Body of pancreas (tissue), 4 donors: ENCODE measurements around the gene DKK3. TPM values are rescaled to one million over a fixed set of nuclear protein-coding genes. Genes with fewer than 3 reads are reported as not detected.

Source experiments
- ATAC-seq: fragments of 150-250 bp; one replicate; pipeline ENCODE4 v1.9.1; 2016
- DNase-seq, 4 donors: peaks; one replicate each; pipeline ENCODE4 v3.0.0-alpha.2; 2019
- H3K27ac ChIP-seq, 4 donors: fragments of 200-600 bp; sonication (generic); 1 replicate in 3 of 4; 2 replicates in 1 of 4; pipeline versions ENCODE4 v1.5.1 to v1.6.1; 2016 to 2019; ENCODE audit warnings: mild to moderate bottlenecking in 1 of 4, mixed read lengths in 1 of 4, moderate library complexity in 1 of 4
- H3K27me3 ChIP-seq, 2 donors: fragments of 200-600 bp; sonication (generic); one replicate each; pipeline ENCODE4 v1.6.0; 2016; ENCODE audit warnings: mild to moderate bottlenecking in 1 of 2
- H3K36me3 ChIP-seq, 2 donors: fragments of 200-600 bp; sonication (generic); replicated peaks in 1 of 2; 2 replicates each; pipeline ENCODE4 v1.5.1; 2016; ENCODE audit warnings: low read depth in 2 of 2; ENCODE audit not compliant: insufficient read depth in 1 of 2
- H3K4me1 ChIP-seq: fragments of 200-600 bp; sonication (generic); one replicate; pipeline ENCODE4 v1.6.0; 2016
- H3K4me3 ChIP-seq, 2 donors: fragments of 200-600 bp; sonication (generic); 1 replicate in 1 of 2; 2 replicates in 1 of 2; pipeline ENCODE4 v1.5.1; 2016 to 2019
- H3K9me3 ChIP-seq, 3 donors: fragments of 200-600 bp; sonication (generic); 1 replicate in 2 of 3; 2 replicates in 1 of 3; pipeline ENCODE4 v1.5.1; 2016
- CTCF ChIP-seq, 7 experiments: fragments of 450-650 bp in 4 of 7; fragments of 200-600 bp in 3 of 7; sonication (generic) in 3 of 7; IDR thresholded peaks; one replicate each; pipeline ENCODE4 v1.5.1; 2016 to 2019; ENCODE audit warnings: antibody characterized with exemption in 7 of 7
- POLR2A ChIP-seq, 3 donors: fragments of 450-650 bp; IDR thresholded peaks; one replicate each; pipeline ENCODE4 v1.6.1; 2016; ENCODE audit warnings: antibody characterized with exemption in 3 of 3, mild to moderate bottlenecking in 2 of 3
- WGBS, 2 donors: methylation state at CpG; one replicate each; pipeline ENCODE4 v1.1.5; 2017; 5-methylcytosine and 5-hydroxymethylcytosine counted together
- intact Hi-C: fragments of 100-400 bp; cut with DNase I; formaldehyde crosslinking; loops from one replicate; pipeline ENCODE4 v1.15.1; 2023
- total RNA-seq, 2 donors: library from RNA; depleted of rRNA; stranded (reverse); fragments of >200 nt; gene quantifications; one replicate each; pipeline ENCODE4 v1.1.0, GENCODE V29; 2016

The DKK3 gene
- total RNA-seq, 2 donors from 2014 or later = 14.5 to 25.9 TPM

GRCh38 chr11:11959601-11960000 is 48.8 kb downstream of the DKK3 start:
- Histone ChIP-seq H3K27me3 (no peaks in the 10 kb centered on the region), H3K9me3 (no peaks in the 10 kb centered on the region), H3K4me3 (no peak overlapping the region), H3K27ac (no peak overlapping the region), H3K36me3 (peaks cover 0 to 12% of the 10 kb centered on the region in 2 donors), H3K4me1 (peaks cover 8% of the 10 kb centered on the region)
- no peak for ATAC-seq
- TF ChIP-seq CTCF (IDR thresholded peaks at IDR 0.05) (no peak), POLR2A (IDR thresholded peaks at IDR 0.05) (no peak)
- intact Hi-C loops = no loop called here
- DNase-seq = no peak

DNA sequence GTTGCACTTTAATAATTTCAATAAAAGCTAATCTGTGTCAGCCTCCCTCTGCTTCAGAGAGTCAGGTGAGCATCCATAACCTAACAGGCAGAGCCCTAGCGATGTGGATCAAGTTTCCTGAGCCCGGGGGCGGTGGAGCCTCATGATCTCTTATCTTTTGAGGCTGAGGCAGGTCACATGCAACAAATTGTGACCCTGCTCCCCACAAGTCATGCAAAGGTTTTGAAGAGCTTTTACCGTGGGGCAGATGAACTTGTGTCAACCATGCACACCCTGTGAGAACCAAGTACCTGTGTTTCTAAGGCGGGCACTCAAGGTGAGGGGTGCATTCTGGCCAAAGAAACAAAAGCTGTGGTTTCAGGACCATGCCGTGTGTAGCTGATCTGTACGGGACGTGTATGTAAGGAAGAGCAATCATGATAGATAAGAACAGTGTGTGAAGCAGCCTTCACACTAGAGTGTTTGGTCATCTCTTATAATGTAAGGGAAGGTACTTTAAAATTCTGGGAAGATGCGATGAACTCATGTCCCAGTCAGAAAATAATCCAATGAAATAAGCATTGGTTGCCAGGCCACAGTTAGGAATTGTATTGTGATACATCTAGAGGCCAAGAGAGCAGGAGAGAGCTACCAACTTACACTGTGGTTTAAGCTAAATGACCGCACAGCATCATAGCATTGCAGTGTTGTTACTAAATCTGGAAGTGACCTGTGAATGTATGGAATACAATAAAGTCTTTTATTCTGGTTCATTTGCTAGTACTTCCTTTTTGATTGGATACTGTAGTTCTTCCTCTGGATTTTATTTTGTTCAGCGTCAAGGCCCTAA is 49.8 kb downstream of the DKK3 start:
- intact Hi-C loops = no loop called here
- no peak for DNase-seq
- 90 to 93% methylated on average over 11 of the region's 11 CpGs for WGBS, 2 donors
- Histone ChIP-seq H3K27me3 (no peaks in the 10 kb centered on the region), H3K4me3 (no peak overlapping the region), H3K4me1 (peaks cover under 1% of the 10 kb centered on the region), H3K27ac (no peak overlapping the region), H3K36me3 (peaks cover 0 to 19% of the 10 kb centered on the region in 2 donors), H3K9me3 (no peaks in the 10 kb centered on the region)
- no peak for TF ChIP-seq POLR2A (IDR thresholded peaks at IDR 0.05)
- no peak for TF ChIP-seq CTCF (IDR thresholded peaks at IDR 0.05)
- ATAC-seq = no peak

- no peak for ATAC-seq
- Histone ChIP-seq H3K9me3 (no peaks in the 10 kb centered on the region), H3K4me1 (no peaks in the 10 kb centered on the region), H3K27me3 (no peaks in the 10 kb centered on the region), H3K36me3 (peaks cover 0 to 24% of the 10 kb centered on the region in 2 donors), H3K27ac (no peak overlapping the region), H3K4me3 (no peak overlapping the region)
- intact Hi-C loops = no loop called here
- no peak for TF ChIP-seq POLR2A (IDR thresholded peaks at IDR 0.05)
- TF ChIP-seq CTCF (IDR thresholded peaks at IDR 0.05) = no peak
- DNase-seq = no peak
- WGBS, 2 donors = 95 to 97% methylated on average over 5 of the region's 5 CpGs
Observed at GRCh38 chr11:11956006-11956405, 52.4 kb downstream of the DKK3 start.

DNA sequence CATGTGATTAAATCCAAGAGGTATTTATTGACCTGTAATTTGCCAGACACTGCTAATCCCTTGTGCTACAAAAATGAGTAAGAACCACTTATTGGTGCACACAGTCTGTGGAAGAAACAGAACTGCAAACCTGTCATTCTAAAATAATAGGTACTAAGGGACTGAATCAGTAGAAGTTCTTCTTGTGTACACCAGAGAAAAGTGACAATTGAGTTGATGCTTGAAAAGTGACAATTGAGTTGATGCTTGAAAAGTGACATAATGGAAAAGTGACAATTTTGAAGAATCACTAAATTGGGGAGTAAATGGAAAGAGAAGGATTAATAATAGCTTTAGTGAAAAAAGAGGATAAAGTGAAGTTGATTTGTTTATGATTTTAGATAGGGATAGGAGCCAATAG is 56.4 kb downstream of the DKK3 start:
- H3K36me3 ChIP-seq = peaks cover 0 to 28% of the 10 kb centered on the region in 2 donors
- DNase-seq (no peak), ATAC-seq (no peak)
- TF ChIP-seq CTCF (IDR thresholded peaks at IDR 0.05) (no peak), POLR2A (IDR thresholded peaks at IDR 0.05) (no peak)
- H3K4me3 ChIP-seq = no peak overlapping the region
- H3K27ac ChIP-seq = no peak overlapping the region
- H3K9me3 ChIP-seq = no peaks in the 10 kb centered on the region
- no peaks in the 10 kb centered on the region for H3K27me3 ChIP-seq
- no peaks in the 10 kb centered on the region for H3K4me1 ChIP-seq
- intact Hi-C loops = no loop called here

GRCh38 chr11:11949482-11949881 is 58.9 kb downstream of the DKK3 start:
- no peak for DNase-seq
- no peaks in the 10 kb centered on the region for H3K4me1 ChIP-seq
- no peaks in the 10 kb centered on the region for H3K27me3 ChIP-seq
- H3K27ac ChIP-seq = no peak overlapping the region
- ATAC-seq = no peak
- TF ChIP-seq POLR2A (IDR thresholded peaks at IDR 0.05) = no peak
- TF ChIP-seq CTCF (IDR thresholded peaks at IDR 0.05) = no peak
- intact Hi-C loops = no loop called here
- no peak overlapping the region for H3K4me3 ChIP-seq
- no peaks in the 10 kb centered on the region for H3K9me3 ChIP-seq
- peaks cover 0 to 16% of the 10 kb centered on the region in 2 donors for H3K36me3 ChIP-seq
